Brain microvascular endothelial cell (primary cell): ENCODE results near the gene TUBA4B.

Experiments
- DNase-seq: peaks from one replicate; pipeline ENCODE4 v3.0.0-alpha.2; 2020
- H3K27ac ChIP-seq: fragments of 250-450 bp; sonication (Bioruptor Pico); 2 replicates; pipeline ENCODE4 v1.5.1; 2020; ENCODE audit warnings: mild to moderate bottlenecking, moderate library complexity
- H3K27me3 ChIP-seq: fragments of 250-450 bp; sonication (Bioruptor Pico); replicated peaks from 2 replicates; pipeline ENCODE4 v1.5.1; 2020; ENCODE audit warnings: mild to moderate bottlenecking
- H3K36me3 ChIP-seq: fragments of 250-450 bp; sonication (Bioruptor Pico); replicated peaks from 2 replicates; pipeline ENCODE4 v1.5.1; 2020; ENCODE audit warnings: mild to moderate bottlenecking
- H3K4me3 ChIP-seq: 2 replicates; pipeline ENCODE4 v1.5.1; 2011; ENCODE audit warnings: low read depth, mild to moderate bottlenecking, control low read depth, low read length, moderate library complexity
- CTCF ChIP-seq: IDR thresholded peaks from 2 replicates; pipeline ENCODE4 v1.5.1; 2011; ENCODE audit warnings: low read depth, mild to moderate bottlenecking, moderate library complexity, low read length, control low read depth, inconsistent platforms; ENCODE audit errors: missing control alignments
- in situ Hi-C: cut with HindIII; loops from 2 replicates; pipeline ENCODE4 v1.10.0; 2017; ENCODE audit warnings: low sequenced_read_pairs, low pct_ligation_motif_present

The TUBA4B gene

GRCh38 chr2:219274361-219274921 lies 21.4 kb downstream of the TUBA4B start:
- H3K27me3 ChIP-seq, result no peaks in the 10 kb centered on the region
- in situ Hi-C loops, result no loop called here
- H3K4me3 ChIP-seq, result no peak overlapping the region
- H3K36me3 ChIP-seq, result no peaks in the 10 kb centered on the region
- TF ChIP-seq CTCF, result no peak
- DNase-seq, result peak; percentile 80
- H3K27ac ChIP-seq, result peak overlapping the region; percentile 2

GRCh38 chr2:219277703-219278654 lies 24.9 kb downstream of the TUBA4B start:
- Histone ChIP-seq H3K27me3 (no peaks in the 10 kb centered on the region), H3K27ac (peak overlapping the region; percentile 98), H3K36me3 (peaks cover 2% of the 10 kb centered on the region), H3K4me3 (no peak overlapping the region)
- TF ChIP-seq CTCF, result peak; percentile 99
- peak; percentile 77 for DNase-seq
- in situ Hi-C loops, result no loop called here

- Histone ChIP-seq H3K27ac (peak overlapping the region; percentile 98), H3K4me3 (peak overlapping the region; percentile 12), H3K27me3 (no peaks in the 10 kb centered on the region), H3K36me3 (peaks cover 2% of the 10 kb centered on the region)
- no peak for TF ChIP-seq CTCF
- DNase-seq, result no peak
- in situ Hi-C loops, result no loop called here
Observed at GRCh38 chr2:219278655-219279150, 25.7 kb downstream of the TUBA4B start.

DNA sequence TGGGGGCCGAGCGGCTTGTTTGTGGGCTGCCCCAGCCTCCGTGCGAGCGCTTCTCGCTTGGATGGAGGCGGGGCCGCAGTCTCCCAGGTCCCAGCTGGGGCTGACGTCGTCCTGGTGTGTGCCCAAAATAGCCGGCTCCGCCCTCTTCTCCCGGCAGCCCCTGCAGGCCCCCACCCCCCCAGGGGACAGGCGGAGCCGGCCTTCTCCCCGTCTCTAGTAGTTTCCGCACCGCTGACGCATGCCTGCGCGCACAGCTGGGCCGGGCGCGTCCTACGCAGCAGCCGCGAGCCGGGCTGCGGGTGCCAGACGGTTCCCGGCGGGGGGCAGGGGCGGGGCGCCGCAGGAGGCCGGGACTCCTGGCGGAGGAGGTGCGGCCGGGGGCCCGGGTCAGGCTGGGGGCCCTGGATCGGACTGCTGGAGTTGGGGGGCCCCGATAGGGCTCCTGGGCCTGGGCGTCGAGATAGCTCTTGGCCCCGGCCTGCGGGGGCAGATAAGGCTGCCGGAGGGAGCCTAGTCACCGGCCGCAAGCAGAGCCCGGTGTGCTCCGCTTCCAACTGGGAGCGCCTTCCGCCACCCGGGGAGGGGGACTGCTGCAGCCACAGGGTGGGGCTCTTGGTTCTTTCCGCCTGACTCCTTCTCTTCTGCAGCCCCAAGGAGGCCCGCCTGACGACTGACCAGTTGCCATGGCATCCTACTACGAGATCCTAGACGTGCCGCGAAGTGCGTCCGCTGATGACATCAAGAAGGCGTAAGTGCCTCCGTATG lies 26.3 kb downstream of the TUBA4B start, which contains the start of gene DNAJB2:
DNAJB2 (plus strand) TSS at position 216 of the 765 bp plus-strand sequence; CDS start at position 684, 468 bp downstream.
- DNase-seq, result peak; percentile 99
- no peaks in the 10 kb centered on the region for H3K27me3 ChIP-seq
- H3K36me3 ChIP-seq, result peaks cover 2% of the 10 kb centered on the region
- peak within 1 kb of the TSS; percentile 98 for H3K27ac ChIP-seq
- peak; percentile 43 for TF ChIP-seq CTCF
- H3K4me3 ChIP-seq, result peak within 1 kb of the TSS; percentile 62
- in situ Hi-C loops, result no loop called here

DNA sequence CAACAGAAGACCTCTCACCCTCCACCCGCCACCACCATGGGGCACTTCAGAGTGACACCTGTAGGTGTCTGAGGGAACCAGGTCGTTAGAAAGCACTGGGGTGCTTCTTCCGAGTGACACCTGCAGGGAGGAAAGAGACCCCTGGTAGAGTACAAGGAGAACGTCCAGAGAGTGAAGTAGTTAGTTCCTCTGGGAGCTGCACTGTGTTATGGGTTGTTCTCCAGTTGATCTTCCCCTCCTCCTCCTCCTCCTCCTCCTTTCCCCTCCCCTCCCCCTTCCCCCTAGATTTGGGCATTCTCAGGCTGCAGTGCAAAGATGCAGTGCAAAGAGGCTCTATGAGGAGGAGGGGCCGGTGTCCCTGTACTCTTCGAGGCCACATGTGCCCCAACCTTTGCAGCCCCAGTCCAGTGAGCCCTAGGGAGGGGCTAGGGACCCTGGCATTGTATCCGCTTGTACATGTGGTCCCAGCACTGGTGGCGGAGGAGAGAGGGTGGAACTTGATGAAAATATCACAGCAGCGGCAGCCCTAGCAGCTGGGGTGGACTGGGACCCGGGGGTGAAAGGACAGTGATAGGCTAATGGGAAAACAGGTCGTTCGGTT lies 27.0 kb downstream of the TUBA4B start:
- peaks cover 6% of the 10 kb centered on the region for H3K36me3 ChIP-seq
- no peaks in the 10 kb centered on the region for H3K27me3 ChIP-seq
- H3K27ac ChIP-seq, result peak overlapping the region; percentile 98
- TF ChIP-seq CTCF, result no peak
- no peak for DNase-seq
- in situ Hi-C loops, result no loop called here
- peak overlapping the region; percentile 62 for H3K4me3 ChIP-seq
